BE2C (cell line): ENCODE measurements around the gene PRIMPOL.

Source experiments
- DNase-seq: peaks from one replicate; pipeline ENCODE4 v3.0.0-alpha.2; 2020
- H3K27me3 ChIP-seq: fragments of 250-450 bp; sonication (Bioruptor Pico); 2 replicates; pipeline ENCODE4 v1.5.1; 2020; ENCODE audit warnings: mild to moderate bottlenecking
- H3K36me3 ChIP-seq: fragments of 250-450 bp; sonication (Bioruptor Pico); 2 replicates; pipeline ENCODE4 v1.5.1; 2020; ENCODE audit warnings: mild to moderate bottlenecking
- H3K4me1 ChIP-seq: fragments of 250-450 bp; sonication (Bioruptor Pico); 2 replicates; pipeline ENCODE4 v1.5.1; 2020
- H3K4me3 ChIP-seq: 2 replicates; pipeline ENCODE4 v1.5.1; 2011; ENCODE audit warnings: low read depth, low read length
- H3K9me3 ChIP-seq: fragments of 250-450 bp; sonication (Bioruptor Pico); 2 replicates; pipeline ENCODE4 v1.5.1; 2020
- CTCF ChIP-seq: IDR thresholded peaks from 2 replicates; pipeline ENCODE4 v1.5.1; 2012; ENCODE audit warnings: mild to moderate bottlenecking, low read depth, low read length

PRIMPOL gene

DNA sequence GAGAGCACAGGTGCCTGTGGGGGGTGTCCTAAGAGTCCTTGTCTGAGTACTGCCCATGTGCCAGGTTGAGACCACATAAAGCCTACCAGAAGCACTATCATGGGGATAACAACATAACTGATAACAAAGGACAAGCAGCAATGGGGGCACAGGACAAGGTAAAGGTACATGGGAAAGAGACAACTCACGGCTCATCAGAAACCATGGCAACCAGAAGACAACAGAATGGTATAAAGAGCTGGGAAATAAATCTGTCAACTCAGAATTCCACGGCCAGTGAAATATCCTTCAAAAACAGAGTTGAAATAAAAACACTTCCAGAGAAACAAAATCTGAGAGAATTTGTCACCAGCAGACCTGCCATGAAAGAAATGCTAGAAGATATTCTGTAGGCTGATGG lies 64.3 kb downstream of the PRIMPOL start:
- no peaks in the 10 kb centered on the region for H3K9me3 ChIP-seq
- H3K4me3 ChIP-seq, result no peak overlapping the region
- H3K36me3 ChIP-seq, result peaks cover 82% of the 10 kb centered on the region
- H3K4me1 ChIP-seq, result no peaks in the 10 kb centered on the region
- no peak for DNase-seq
- no peaks in the 10 kb centered on the region for H3K27me3 ChIP-seq
- TF ChIP-seq CTCF, result no peak

DNA sequence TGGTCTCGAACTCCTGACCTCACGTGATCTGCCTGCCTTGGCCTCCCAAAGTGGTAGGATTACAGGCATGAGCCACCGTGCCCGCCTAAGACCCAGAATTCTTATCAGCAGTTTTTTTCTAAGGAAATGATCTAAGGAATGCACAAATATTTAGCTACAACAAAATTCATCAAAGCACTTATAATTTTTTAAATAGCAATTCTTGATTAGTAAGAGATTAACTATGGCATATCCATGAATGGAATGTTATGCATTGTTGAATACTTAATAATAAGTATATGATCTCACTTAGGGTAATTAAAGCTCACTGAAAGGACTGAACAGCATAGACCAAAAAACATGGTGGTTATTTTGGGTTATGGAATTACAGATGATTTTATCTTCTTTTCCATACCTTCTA lies 66.0 kb downstream of the PRIMPOL start:
- TF ChIP-seq CTCF, result no peak
- no peaks in the 10 kb centered on the region for H3K9me3 ChIP-seq
- DNase-seq, result no peak
- H3K4me3 ChIP-seq, result no peak overlapping the region
- no peaks in the 10 kb centered on the region for H3K4me1 ChIP-seq
- peaks cover 80% of the 10 kb centered on the region for H3K36me3 ChIP-seq
- H3K27me3 ChIP-seq, result no peaks in the 10 kb centered on the region

GRCh38 chr4:184719407-184719806 lies 69.9 kb downstream of the PRIMPOL start:
- Histone ChIP-seq H3K9me3 (no peaks in the 10 kb centered on the region), H3K36me3 (peaks cover 76% of the 10 kb centered on the region), H3K4me3 (no peak overlapping the region), H3K27me3 (no peaks in the 10 kb centered on the region), H3K4me1 (no peaks in the 10 kb centered on the region)
- no peak for DNase-seq
- TF ChIP-seq CTCF, result no peak

- no peaks in the 10 kb centered on the region for H3K4me1 ChIP-seq
- H3K4me3 ChIP-seq, result no peak overlapping the region
- H3K36me3 ChIP-seq, result peaks cover 77% of the 10 kb centered on the region
- DNase-seq, result no peak
- H3K27me3 ChIP-seq, result no peaks in the 10 kb centered on the region
- H3K9me3 ChIP-seq, result no peaks in the 10 kb centered on the region
- TF ChIP-seq CTCF, result no peak
Observed at GRCh38 chr4:184721254-184721653, 71.7 kb downstream of the PRIMPOL start.

GRCh38 chr4:184722798-184723197 lies 73.3 kb downstream of the PRIMPOL start:
- Histone ChIP-seq H3K36me3 (peaks cover 76% of the 10 kb centered on the region), H3K4me1 (no peaks in the 10 kb centered on the region), H3K9me3 (no peaks in the 10 kb centered on the region), H3K4me3 (no peak overlapping the region), H3K27me3 (no peaks in the 10 kb centered on the region)
- peak; percentile 46 for TF ChIP-seq CTCF
- DNase-seq, result no peak

DNA sequence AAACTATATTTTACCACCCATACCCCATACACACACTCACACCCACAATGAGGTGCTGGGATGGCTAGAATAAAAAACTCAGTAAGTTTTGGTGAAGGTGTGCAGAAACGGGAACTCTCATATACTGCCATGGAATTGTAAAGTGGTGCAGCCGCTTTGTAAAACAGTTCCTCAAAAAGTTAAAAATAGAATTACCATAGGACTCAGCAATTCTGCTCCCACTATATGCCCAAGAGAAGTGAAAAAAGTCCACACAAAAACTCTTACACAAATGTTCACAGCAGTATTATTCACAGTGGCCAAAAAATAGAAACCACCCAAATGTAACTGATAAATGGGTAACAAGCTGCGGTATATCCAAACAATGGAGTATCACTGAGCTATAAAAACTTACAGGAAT lies 77.9 kb downstream of the PRIMPOL start:
- H3K4me1 ChIP-seq, result no peaks in the 10 kb centered on the region
- H3K9me3 ChIP-seq, result no peaks in the 10 kb centered on the region
- H3K4me3 ChIP-seq, result no peak overlapping the region
- DNase-seq, result no peak
- H3K36me3 ChIP-seq, result peaks cover 60% of the 10 kb centered on the region
- no peak for TF ChIP-seq CTCF
- no peaks in the 10 kb centered on the region for H3K27me3 ChIP-seq
